ENCODE data around the gene TEX14.
"Not testable (repeated sequence)": the region's sequence is repeated elsewhere in the genome, so short reads cannot be mapped to it uniquely, and the experiment has no call there.

The TEX14 gene

GRCh38 chr17:58691701-58692238 lies at the start of gene TEX14:
Gene TEX14 (minus strand): TSS chr17:58692045. CDS start chr17:58652001, 40,044 bp downstream.
- no peak for DNase-seq

- DNase-seq = no peak
Observed at GRCh38 chr17:58741121-58741625, 49.3 kb upstream of the TEX14 start.

DNA sequence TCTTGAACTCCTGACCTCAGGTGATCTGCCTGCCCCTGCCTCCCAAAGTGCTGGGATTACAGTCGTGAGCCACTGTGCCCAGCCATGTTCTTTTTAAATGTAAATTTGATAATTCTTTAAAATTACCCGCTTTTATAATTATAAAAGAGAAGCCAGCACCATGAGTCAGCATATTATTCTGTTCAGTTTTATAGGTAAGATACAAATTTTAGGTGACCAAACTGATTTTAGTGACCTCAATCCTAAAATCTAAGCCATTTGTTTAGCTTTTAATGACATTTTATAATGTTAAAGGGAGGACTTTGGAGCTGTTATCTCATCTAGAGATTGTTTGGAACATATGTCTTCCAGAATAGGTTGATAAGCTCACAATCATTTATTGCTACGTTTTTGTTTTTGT lies 43.0 kb upstream of the TEX14 start:
- DNase-seq = no peak

DNA sequence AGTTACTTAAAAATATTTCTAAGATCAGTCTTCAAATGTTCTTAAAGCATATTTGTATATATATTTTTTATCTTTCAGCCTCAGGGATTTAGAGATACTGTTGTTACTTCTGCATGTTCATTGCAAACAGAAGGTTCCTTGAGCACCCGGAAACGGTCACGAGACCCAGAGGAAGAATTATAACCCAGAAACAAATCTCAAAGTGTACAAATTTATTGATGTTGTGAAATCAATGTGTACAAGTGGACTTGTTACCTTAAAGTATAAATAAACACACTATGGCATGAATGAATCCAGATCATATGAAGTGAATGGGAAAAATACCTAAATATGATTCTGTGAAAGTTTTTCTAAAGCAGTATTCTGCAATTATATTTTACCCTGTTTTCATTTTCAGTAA lies 42.2 kb upstream of the TEX14 start:
- DNase-seq = no peak

- no peak for DNase-seq
Observed at GRCh38 chr17:58730937-58731336, 39.1 kb upstream of the TEX14 start.

DNA sequence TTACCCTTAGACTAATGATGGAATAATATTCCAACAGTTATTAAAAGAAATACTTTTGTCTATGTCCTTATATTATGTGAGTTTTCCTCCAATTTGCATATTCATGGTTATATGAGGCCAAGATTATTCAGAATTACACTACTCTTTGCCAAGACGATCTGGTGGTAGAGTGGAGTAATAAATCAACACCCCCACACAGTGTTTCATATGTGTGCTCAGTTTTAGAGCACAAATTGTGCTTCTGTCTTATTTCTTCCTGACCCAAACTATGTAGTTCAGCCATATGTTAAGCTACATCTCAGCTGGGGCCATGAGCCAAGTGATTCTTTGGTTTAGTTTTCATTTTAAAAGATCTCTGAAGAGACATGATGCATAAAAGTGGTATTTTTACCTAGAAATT lies 37.0 kb upstream of the TEX14 start:
- DNase-seq = no peak

DNA sequence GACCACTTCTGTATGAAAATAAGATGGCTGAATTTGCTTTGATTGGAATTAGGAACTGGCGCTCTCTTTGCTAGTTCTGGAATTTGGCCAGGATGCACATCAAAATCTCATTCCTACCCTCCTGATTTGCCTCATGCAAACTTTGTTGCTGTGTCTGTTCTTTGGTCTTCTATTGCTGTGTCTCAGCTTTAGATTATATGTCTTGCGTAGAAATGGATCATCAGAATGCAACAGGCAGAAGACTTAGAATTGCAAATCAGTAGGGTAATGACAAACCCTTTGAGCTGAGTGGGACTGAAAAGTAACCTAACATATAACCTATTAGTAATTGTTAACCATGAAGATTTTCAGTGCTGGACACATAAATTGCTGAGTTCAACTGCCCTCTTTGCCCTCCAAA lies 30.9 kb upstream of the TEX14 start:
- DNase-seq = no peak

DNA sequence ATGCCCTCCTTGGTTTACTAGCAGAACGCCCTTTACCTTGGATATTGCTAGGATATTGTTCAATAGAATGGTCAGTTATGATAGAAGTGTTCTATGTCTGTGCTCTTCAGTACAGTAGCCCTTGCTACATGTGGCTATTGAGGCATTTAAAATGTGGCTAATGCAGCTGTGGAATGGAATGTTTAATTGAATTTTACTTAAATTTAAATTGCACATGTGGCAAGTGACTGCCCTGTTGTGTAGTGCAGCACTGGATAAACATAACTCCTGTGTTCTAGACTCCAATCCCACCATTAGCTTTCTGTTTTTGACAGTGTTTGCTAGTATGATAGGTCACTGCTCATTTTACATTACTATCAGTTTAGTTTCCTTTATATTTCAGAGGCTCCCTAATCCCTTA lies 30.4 kb upstream of the TEX14 start:
- DNase-seq = no peak

DNA sequence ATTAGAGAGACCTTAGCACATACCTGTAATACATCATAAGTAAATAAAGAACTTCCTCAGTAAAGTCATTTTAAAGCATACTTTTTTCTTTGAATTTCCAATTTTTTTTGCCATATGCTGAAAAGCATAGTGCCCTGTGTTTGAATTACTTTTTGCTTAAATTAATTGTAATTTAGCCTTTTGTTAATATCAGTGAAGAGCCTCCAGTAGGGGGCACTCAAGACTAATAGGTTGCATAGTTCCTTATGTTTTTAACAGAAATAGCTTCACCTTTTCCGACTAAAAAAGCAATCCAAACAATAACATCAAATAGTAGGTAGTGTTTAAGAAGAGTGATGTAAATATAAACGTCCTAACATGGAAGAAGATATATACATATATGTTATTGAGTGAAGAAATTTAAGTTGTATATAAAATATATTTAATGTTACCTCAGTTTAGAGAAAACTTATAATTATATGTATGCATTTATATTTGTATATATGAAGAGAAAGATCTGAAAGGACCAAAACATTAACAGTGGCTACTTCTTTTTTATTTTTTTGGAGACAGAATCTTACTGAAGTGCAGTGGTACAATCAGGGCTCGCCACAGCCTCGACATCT lies 19.2 kb upstream of the TEX14 start:
- DNase-seq = peak; percentile 44

DNA sequence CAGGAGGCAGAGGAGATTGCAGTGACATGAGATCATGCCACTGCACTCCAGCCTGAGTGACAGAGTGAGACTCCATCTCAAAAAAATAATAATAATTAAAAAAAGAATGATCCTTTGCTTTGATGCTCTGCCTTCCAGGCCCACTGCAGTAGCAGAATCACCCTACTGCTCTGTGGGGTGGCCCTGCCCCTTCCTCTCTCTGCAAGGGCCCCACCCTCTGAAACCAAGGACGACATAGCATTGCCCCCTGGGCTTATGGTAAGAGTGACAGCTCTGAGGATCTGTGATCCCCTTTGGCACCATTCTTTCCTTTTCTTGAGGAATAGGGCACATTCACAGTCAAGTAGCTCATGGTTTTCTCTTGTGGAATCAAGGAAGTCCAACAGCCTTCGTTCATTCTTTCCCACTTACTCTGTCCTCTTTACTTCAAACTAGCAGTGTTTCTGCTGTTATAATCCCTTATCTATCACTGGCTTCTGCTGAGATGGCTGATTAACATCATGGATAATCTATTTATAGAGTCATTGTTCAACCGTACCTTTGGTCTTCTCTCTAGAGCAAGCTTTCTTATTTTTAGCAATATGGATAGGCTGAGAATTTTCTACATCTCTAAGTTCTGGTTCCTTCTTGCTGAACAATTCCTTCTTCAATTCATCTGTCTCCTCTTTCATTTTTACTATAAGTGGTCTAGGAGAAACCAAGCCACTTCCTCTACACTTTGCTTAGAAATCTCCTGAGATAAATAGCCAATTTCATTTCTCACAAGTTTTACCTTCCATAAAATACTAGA lies 14.7 kb upstream of the TEX14 start:
- no peak for DNase-seq

GRCh38 chr17:58703916-58704286 lies 12.1 kb upstream of the TEX14 start:
- DNase-seq = no peak

- no peak for DNase-seq
Observed at GRCh38 chr17:58703137-58703915, 11.5 kb upstream of the TEX14 start.

DNA sequence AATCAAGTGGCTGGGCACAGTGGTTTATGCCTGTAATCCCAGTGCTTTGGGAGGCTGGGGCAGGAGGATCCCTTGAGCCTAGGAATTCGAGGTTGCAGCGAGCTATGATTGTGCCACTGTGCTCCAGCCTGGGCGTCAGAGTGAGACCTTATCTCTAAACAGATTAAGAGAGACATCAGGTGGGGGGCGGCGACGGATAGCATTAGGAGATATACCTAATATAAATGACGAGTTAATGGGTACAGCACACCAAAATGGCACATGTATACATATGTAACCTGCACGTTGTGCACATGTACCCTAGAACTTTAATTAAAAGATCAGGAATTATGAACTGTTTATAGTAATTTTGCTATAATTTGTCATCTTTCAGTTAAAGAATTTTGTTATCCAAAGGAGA lies 10.9 kb upstream of the TEX14 start:
- DNase-seq = no peak

DNA sequence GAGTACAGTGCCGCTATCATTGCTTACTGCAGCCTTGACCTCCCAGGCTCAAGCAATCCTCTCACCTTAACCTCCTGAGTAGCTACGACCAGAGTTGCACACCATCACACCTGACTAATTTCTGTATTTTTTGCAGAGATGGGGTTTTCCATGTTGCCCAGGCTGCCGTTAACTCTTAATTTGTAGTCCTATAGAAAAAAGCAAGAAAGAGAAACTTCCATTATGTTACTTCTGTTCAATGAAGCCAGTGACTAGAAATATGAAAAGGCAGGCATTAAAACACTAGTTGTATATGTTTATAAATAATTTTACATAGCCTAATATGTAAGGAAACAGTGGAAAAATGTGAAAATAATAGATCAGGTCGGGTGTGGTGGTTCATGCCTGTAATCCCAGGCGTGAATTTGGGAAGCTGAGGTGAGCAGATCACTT lies 10.2 kb upstream of the TEX14 start:
- no peak for DNase-seq

DNA sequence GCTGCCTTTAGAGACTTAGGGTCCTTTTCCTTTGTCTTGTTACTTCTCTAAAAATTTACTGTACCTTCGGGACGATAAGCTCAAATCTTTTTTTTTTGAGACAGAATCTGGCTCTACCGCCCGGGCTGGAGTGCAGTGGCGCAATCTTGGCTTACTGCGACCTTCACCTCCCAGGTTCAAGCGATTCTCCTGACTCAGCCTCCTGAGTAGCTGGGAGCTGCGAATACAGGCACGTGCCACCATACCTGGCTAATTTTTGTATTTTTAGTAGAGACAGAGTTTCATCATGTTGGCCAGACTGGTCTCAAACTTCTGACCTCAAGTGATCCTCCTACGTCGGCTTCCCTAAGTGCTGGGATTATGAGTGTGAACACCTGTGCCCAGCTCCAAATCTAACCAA lies 7.9 kb upstream of the TEX14 start:
- DNase-seq = no peak

DNA sequence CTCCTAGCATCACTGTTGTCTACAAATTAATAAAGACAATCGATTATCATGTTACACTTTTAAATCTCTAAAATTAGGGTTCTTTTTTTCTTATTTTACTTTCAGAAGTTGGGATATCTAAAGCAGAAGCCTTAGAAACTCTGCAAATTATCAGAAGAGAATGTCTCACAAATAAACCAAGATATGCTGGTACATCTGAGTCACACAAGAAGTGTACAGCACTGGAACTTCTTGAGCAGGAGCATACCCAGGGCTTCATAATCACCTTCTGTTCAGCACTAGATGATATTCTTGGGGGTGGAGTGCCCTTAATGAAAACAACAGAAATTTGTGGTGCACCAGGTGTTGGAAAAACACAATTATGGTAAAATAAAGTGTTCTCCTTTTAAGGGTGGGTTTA lies 3.0 kb upstream of the TEX14 start:
- no peak for DNase-seq

- DNase-seq = no peak
Observed at GRCh38 chr17:58694302-58694701, 2.5 kb upstream of the TEX14 start.

DNA sequence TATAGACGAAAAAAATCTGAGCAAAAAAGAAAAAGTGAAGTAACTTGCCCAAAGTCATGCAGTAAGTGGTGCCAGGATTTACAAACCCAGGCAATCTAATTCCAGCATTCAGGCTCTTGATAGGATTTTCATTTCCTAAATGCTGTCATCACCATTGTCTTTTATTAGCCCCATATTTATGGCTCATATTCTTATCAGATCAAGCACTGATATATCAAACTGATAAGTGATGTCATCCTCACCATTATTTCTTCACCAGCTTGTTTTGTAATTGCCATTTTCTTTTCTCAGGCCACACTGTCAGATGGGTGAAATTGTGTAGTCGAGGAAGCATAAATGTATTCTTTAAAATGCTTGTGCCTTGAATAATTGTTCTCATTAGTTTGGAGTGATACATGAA lies 1.9 kb upstream of the TEX14 start:
- DNase-seq = no peak

DNA sequence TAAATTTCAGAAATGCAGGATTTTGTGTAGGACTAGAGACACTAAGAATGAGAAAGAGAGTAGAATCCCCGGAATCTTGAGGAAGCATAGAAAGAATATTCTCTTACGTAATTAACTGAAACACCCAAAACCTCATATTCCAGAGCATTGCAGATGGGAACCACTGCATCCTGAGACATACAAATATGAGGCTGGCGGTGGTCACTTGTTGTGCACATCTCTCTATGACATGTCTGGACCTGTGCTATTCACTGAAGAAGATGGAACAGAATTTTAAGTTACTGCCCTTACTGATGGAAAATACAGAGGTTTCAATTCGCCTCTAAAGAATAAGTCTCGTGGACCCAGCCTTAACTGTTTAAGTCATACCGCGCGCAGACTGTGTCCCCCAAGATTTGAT lies 1.4 kb upstream of the TEX14 start:
- DNase-seq = no peak

DNA sequence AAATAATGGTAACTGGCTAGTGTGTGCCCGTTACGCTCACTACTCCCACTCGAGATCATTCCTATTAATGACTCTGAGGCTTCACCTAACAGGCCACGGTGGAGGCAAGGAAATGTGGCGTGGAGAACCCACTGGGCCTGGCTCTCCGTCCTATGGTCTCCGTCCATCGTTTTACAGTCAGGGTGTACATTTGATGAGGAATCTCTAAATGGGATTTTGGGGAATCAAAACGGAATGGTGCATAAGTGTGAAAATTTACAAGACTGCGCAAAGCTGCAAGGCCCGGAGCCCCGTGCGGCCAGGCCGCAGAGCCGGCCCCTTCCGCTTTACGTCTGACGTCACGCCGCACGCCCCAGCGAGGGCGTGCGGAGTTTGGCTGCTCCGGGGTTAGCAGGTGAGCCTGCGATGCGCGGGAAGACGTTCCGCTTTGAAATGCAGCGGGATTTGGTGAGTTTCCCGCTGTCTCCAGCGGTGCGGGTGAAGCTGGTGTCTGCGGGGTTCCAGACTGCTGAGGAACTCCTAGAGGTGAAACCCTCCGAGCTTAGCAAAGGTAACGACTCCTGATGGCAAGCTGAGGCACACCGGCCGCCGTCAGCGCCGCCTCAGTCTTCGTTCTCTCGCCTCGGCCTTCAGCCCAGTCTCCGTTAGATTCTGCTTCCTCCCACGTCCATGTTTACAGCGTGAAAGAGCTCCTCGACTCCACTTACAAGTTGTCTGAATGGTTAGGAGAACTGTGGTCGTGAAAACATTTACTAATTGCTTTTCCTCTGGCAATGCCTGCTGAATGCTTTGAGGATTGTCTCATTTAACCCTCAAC lies 602 bp upstream of the TEX14 start, which contains the start of gene RAD51C:
RAD51C (plus strand) TSS at position 364 of the 817 bp plus-strand sequence; CDS start at position 406, 42 bp downstream.
- DNase-seq = peak; percentile 76

DNA sequence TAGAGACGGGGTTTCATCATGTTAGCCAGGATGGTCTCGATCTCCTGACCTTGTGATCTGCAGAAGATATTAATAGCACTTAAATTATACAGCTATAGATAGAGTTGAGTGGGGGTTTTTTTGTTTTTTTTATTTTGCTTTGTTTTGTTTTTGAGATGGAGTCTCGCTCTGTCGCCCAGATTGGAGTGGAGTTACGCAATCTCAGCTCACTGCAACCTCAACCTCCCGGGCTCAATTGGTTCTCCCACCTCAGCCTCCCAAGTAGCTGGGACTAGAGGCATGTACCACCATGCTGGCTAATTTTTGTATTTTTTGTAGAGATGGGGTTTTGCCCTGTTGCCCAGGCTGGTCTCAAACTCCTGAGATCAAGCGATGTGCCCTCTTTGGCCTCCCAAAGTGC lies 1.8 kb downstream of the TEX14 start:
- DNase-seq = not testable (repeated sequence)

- DNase-seq = no peak
Observed at GRCh38 chr17:58688521-58688920, 3.3 kb downstream of the TEX14 start.

Data from activated T-cell treated with anti-CD3 and anti-CD28 coated beads for 4 hours (primary cell).